Natural killer cell (primary cell): ENCODE data around the gene LRP5. TPM values are rescaled to one million over a fixed set of nuclear protein-coding genes. Genes with fewer than 3 reads are reported as not detected.

ENCODE experiments used
- ATAC-seq, 3 donors: fragments of 150-1000 bp in 2 of 3; fragments of 200-7000 bp in 1 of 3; cut with Tn5 transposase; 1 replicate in 1 of 3; 2 replicates in 2 of 3; pipeline ENCODE4 v1.10.0; 2021; ENCODE audit warnings: mild to moderate bottlenecking in 2 of 3, moderate library complexity in 2 of 3
- DNase-seq, 2 donors: peaks; one replicate each; pipeline versions ENCODE4 v3.0.0 to v3.0.0-alpha.2; 2013 to 2021; ENCODE audit warnings: mixed read lengths in 1 of 2
- H3K27ac ChIP-seq: one replicate; pipeline ENCODE4 v1.5.1; 2013; ENCODE audit warnings: mild to moderate bottlenecking, low read length
- H3K27me3 ChIP-seq: one replicate; pipeline ENCODE4 v1.6.1; 2013; ENCODE audit warnings: low read length; ENCODE audit not compliant: control insufficient read depth, insufficient read depth
- H3K36me3 ChIP-seq: one replicate; pipeline ENCODE4 v1.6.1; 2013; ENCODE audit warnings: low read length; ENCODE audit not compliant: control insufficient read depth, insufficient read depth
- H3K4me1 ChIP-seq: one replicate; pipeline ENCODE4 v1.6.1; 2013; ENCODE audit warnings: low read length; ENCODE audit not compliant: control insufficient read depth, insufficient read depth
- H3K4me3 ChIP-seq: one replicate; pipeline ENCODE4 v1.5.1; 2013; ENCODE audit warnings: low read length
- H3K9me3 ChIP-seq: one replicate; pipeline ENCODE4 v1.6.1; 2013; ENCODE audit warnings: low read length; ENCODE audit not compliant: control insufficient read depth, insufficient read depth
- H3K27ac Mint-ChIP-seq, 2 donors: one replicate each; pipeline ENCODE4 v1.8.0; 2022; ENCODE audit warnings: mild to moderate bottlenecking in 2 of 2, mixed read lengths in 2 of 2, moderate library complexity in 1 of 2
- H3K27me3 Mint-ChIP-seq, 2 donors: one replicate each; pipeline ENCODE4 v1.8.0; 2022; ENCODE audit warnings: low read depth in 2 of 2, mixed read lengths in 2 of 2
- H3K36me3 Mint-ChIP-seq: one replicate; pipeline ENCODE4 v1.8.0; 2022; ENCODE audit warnings: mixed read lengths
- H3K4me1 Mint-ChIP-seq, 2 donors: one replicate each; pipeline ENCODE4 v1.8.0; 2022; ENCODE audit warnings: mixed read lengths in 2 of 2
- H3K4me3 Mint-ChIP-seq: one replicate; pipeline ENCODE4 v1.8.0; 2022; ENCODE audit warnings: mild to moderate bottlenecking, moderate library complexity, mixed read lengths
- H3K9me3 Mint-ChIP-seq, 2 donors: one replicate each; pipeline ENCODE4 v1.8.0; 2022; ENCODE audit warnings: mixed read lengths in 2 of 2
- CTCF ChIP-seq: fragments of 200-600 bp; IDR thresholded peaks from one replicate; pipeline ENCODE4 v1.8.0; 2022; ENCODE audit warnings: antibody characterized with exemption
- WGBS: methylation state at CpG from one replicate; pipeline ENCODE4 v1.1.7; 2013; ENCODE audit warnings: missing lambda C conversion rate; ENCODE audit not compliant: insufficient coverage; 5-methylcytosine and 5-hydroxymethylcytosine counted together
- intact Hi-C: fragments of 100-400 bp; cut with micrococcal nuclease; formaldehyde crosslinking; loops from one replicate; pipeline ENCODE4 v1.14.2; 2022
- total RNA-seq, 4 donors: library from RNA; stranded (reverse); fragments of 120-200 nt in 1 of 4; gene quantifications; one replicate each; pipeline versions ENCODE4 v1.2.3 to v1.2.4, GENCODE V29; 2013 to 2022

The LRP5 gene
- total RNA-seq, 3 donors from 2014 or later (not counting 1 experiment from before 2014, with no cell fraction given) = 0.36 to 1.3 (median 0.89) TPM

GRCh38 chr11:68386331-68386978, 74.1 kb downstream of the LRP5 start:
- 96% methylated on average over 52 of the region's 52 CpGs for WGBS
- intact Hi-C loops = no loop called here
- Histone ChIP-seq H3K4me3 (no peak overlapping the region), H3K4me1 (peaks cover 4% of the 10 kb centered on the region), H3K27me3 (no peaks in the 10 kb centered on the region), H3K9me3 (no peaks in the 10 kb centered on the region), H3K36me3 (no peaks in the 10 kb centered on the region), H3K27ac (no peak overlapping the region)
- Mint-ChIP-seq H3K9me3 (no peaks in the 10 kb centered on the region), H3K36me3 (no peaks in the 10 kb centered on the region), H3K27ac (no peak overlapping the region), H3K4me3 (no peak overlapping the region), H3K27me3 (no peaks in the 10 kb centered on the region), H3K4me1 (peaks cover 0 to 5% of the 10 kb centered on the region in 2 donors)
- TF ChIP-seq CTCF = no peak
- DNase-seq (no peak), ATAC-seq (no peak)

- Histone ChIP-seq H3K36me3 (no peaks in the 10 kb centered on the region), H3K27ac (no peak overlapping the region), H3K27me3 (no peaks in the 10 kb centered on the region), H3K4me3 (no peak overlapping the region), H3K4me1 (no peaks in the 10 kb centered on the region), H3K9me3 (no peaks in the 10 kb centered on the region)
- intact Hi-C loops = no loop called here
- Mint-ChIP-seq H3K4me3 (no peak overlapping the region), H3K9me3 (no peaks in the 10 kb centered on the region), H3K4me1 (peaks cover 0 to 5% of the 10 kb centered on the region in 2 donors), H3K36me3 (no peaks in the 10 kb centered on the region), H3K27me3 (no peaks in the 10 kb centered on the region), H3K27ac (no peak overlapping the region)
- TF ChIP-seq CTCF = no peak
- 94% methylated on average over 13 of the region's 13 CpGs for WGBS
- DNase-seq (no peak), ATAC-seq (no peak)
Measured at GRCh38 chr11:68387840-68388239, 75.4 kb downstream of the LRP5 start.

GRCh38 chr11:68388595-68389198, 76.3 kb downstream of the LRP5 start:
- Mint-ChIP-seq H3K36me3 (no peaks in the 10 kb centered on the region), H3K4me3 (no peak overlapping the region), H3K9me3 (no peaks in the 10 kb centered on the region), H3K27ac (no peak overlapping the region), H3K27me3 (no peaks in the 10 kb centered on the region), H3K4me1 (peaks cover 0 to 4% of the 10 kb centered on the region in 2 donors)
- Histone ChIP-seq H3K36me3 (no peaks in the 10 kb centered on the region), H3K4me1 (no peaks in the 10 kb centered on the region), H3K4me3 (no peak overlapping the region), H3K27me3 (no peaks in the 10 kb centered on the region), H3K9me3 (no peaks in the 10 kb centered on the region), H3K27ac (no peak overlapping the region)
- ATAC-seq = no peak
- DNase-seq = no peak
- TF ChIP-seq CTCF = no peak
- WGBS = 94% methylated on average over 11 of the region's 11 CpGs
- intact Hi-C loops = no loop called here
